ENCODE results near the gene DIP2C. TPM values are rescaled to one million over a fixed set of nuclear protein-coding genes. Genes with fewer than 3 reads are reported as not detected.
"Not testable (repeated sequence)": the region's sequence is repeated elsewhere in the genome, so short reads cannot be mapped to it uniquely, and the experiment has no call there.

Gene DIP2C
- total and polyA plus RNA-seq, 8 donors: 2.4 to 40.1 (median 21.0) TPM

DNA sequence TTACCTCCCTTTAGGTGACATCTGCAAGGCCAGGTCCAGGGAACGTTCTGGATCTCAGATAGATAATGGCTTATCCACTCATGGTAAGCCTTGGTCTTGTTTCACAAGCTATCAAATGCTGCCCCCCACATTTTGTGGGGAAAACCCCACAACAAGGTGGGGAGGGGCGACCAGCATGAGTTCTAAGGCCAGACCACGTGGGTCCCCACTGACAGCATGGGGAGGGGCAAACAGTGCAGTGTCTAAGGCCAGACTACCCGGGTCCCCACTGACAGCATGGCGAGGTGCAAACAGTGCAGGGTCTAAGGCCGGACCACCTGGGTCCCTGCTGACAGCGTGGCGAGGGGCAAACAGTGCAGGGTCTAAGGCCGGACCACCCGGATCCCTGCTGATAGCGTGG is 102.8 kb downstream of the DIP2C start:
- no peak for DNase-seq
- Histone ChIP-seq H3K4me3 (no peak overlapping the region), H3K27ac (no peak overlapping the region), H3K4me1 (peaks cover 0 to 25% (median 12%) of the 10 kb centered on the region in 4 donors), H3K36me3 (no peaks in the 10 kb centered on the region), H3K9me3 (no peaks in the 10 kb centered on the region), H3K27me3 (no peaks in the 10 kb centered on the region)
- WGBS, 5 donors: 69 to 92% (median 85%) methylated on average over 4 to 11 of the region's 11 CpGs
- intact Hi-C loops (cut with DNase I; ENCODE audit: low total_unique reads): no loop called here
- TF ChIP-seq EP300 (IDR thresholded peaks at IDR 0.05) (no peak), POLR2AphosphoS5 (IDR thresholded peaks at IDR 0.05) (no peak)

GRCh38 chr10:586151-586550 is 103.3 kb downstream of the DIP2C start:
- no peak for TF ChIP-seq CTCF (IDR thresholded peaks at IDR 0.05)
- TF ChIP-seq POLR2A (IDR thresholded peaks at IDR 0.05): no peak
- no peak for TF ChIP-seq POLR2AphosphoS5 (IDR thresholded peaks at IDR 0.05)
- TF ChIP-seq EP300 (IDR thresholded peaks at IDR 0.05): no peak
- Histone ChIP-seq H3K36me3 (no peaks in the 10 kb centered on the region), H3K9me3 (no peaks in the 10 kb centered on the region), H3K4me3 (no peak overlapping the region), H3K27me3 (no peaks in the 10 kb centered on the region), H3K27ac (no peak overlapping the region), H3K4me1 (peaks cover 0 to 29% (median 14%) of the 10 kb centered on the region in 4 donors)
- intact Hi-C loops (cut with DNase I; ENCODE audit: low total_unique reads): no loop called here
- 87 to 94% (median 93%) methylated on average over 9 of the region's 9 CpGs for WGBS, 5 donors
- DNase-seq: no peak

DNA sequence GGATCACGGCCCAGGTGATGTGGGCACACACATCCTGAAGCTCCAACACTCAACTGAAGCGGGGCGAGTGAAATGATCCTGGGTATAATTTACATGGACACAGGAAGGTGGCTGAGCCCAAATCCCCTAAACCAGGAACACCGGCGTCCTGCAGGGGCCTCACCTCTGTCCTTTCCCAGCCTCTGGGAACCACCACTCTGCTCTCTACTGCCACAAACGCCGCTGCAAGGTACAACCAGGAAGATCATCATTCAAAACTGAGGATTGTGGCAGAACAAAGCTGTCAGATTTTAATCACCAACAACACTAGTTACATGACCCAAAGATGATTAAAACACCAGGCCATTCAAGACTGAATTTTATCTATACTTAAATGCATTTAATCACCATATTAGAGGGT is 104.0 kb downstream of the DIP2C start:
- no peak overlapping the region for H3K4me3 ChIP-seq
- H3K36me3 ChIP-seq: no peaks in the 10 kb centered on the region
- 86 to 90% (median 86%) methylated on average over 7 of the region's 7 CpGs for WGBS, 5 donors
- H3K4me1 ChIP-seq: peaks cover 0 to 31% (median 17%) of the 10 kb centered on the region in 4 donors
- DNase-seq: no peak
- H3K27ac ChIP-seq: no peak overlapping the region
- no peaks in the 10 kb centered on the region for H3K27me3 ChIP-seq
- no peaks in the 10 kb centered on the region for H3K9me3 ChIP-seq
- TF ChIP-seq POLR2A (IDR thresholded peaks at IDR 0.05): no peak
- TF ChIP-seq CTCF (IDR thresholded peaks at IDR 0.05): no peak
- no peak for TF ChIP-seq POLR2AphosphoS5 (IDR thresholded peaks at IDR 0.05)
- no peak for TF ChIP-seq EP300 (IDR thresholded peaks at IDR 0.05)
- intact Hi-C loops (cut with DNase I; ENCODE audit: low total_unique reads): no loop called here

DNA sequence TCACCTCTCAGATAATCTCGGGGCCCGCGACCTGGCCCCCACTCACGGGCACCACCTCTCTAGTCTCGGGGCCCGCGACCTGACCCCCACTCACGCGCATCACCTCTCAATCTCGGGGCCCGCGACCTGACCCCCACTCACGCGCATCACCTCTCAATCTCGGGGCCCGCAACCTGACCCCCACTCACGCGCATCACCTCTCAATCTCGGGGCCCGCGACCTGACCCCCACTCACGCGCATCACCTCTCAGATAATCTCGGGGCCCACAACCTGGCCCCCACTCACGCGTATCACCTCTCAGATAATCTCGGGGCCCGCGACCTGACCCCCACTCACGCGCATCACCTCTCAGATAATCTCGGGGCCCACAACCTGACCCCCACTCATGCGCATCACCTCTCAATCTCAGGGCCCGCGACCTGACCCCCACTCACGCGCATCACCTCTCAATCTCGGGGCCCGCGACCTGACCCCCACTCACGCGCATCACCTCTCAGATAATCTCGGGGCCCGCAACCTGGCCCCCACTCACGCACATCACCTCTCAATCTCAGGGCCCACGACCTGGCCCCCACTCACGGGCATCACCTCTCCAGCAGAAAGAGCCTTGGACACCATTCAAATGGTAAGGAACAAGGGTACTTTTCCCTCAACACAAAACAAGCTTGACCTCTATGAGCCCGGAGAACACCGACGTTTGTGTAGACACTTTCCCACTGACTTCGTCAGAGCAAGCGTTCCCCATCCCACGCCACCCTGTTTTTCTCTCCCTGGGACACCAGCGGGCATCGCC is 104.8 kb downstream of the DIP2C start:
- H3K4me3 ChIP-seq; H3K36me3 ChIP-seq; DNase-seq; H3K27ac ChIP-seq; intact Hi-C loops (cut with DNase I; ENCODE audit: low total_unique reads); H3K9me3 ChIP-seq; H3K27me3 ChIP-seq: not testable (repeated sequence)
- 93 to 97% (median 95%) methylated on average over 45 to 55 of the region's 55 CpGs for WGBS, 5 donors
- H3K4me1 ChIP-seq: peaks cover 0 to 35% (median 19%) of the 10 kb centered on the region in 4 donors

GRCh38 chr10:583433-583832 is 106.0 kb downstream of the DIP2C start:
- Histone ChIP-seq H3K9me3 (no peaks in the 10 kb centered on the region), H3K4me1 (peaks cover 0 to 28% (median 16%) of the 10 kb centered on the region in 4 donors), H3K27ac (no peak overlapping the region), H3K4me3 (no peak overlapping the region), H3K27me3 (no peaks in the 10 kb centered on the region), H3K36me3 (no peaks in the 10 kb centered on the region)
- 91 to 95% (median 94%) methylated on average over 14 of the region's 14 CpGs for WGBS, 5 donors
- intact Hi-C loops (cut with DNase I; ENCODE audit: low total_unique reads): no loop called here
- no peak for TF ChIP-seq CTCF (IDR thresholded peaks at IDR 0.05)
- TF ChIP-seq POLR2AphosphoS5 (IDR thresholded peaks at IDR 0.05): no peak
- no peak for TF ChIP-seq POLR2A (IDR thresholded peaks at IDR 0.05)
- no peak for TF ChIP-seq EP300 (IDR thresholded peaks at IDR 0.05)
- no peak for DNase-seq

Data from stomach (tissue), 9 donors.